HS-5 (cell line): Measurements from ENCODE around the gene UNKL.

ENCODE experiments used
- DNase-seq: peaks from one replicate; pipeline ENCODE4 v3.0.0-alpha.2; 2012; ENCODE audit warnings: low read depth

Gene UNKL

GRCh38 chr16:1431497-1432270 lies 17.2 kb upstream of the UNKL start:
- no peak for DNase-seq

GRCh38 chr16:1430759-1431496 lies 16.4 kb upstream of the UNKL start, which contains the start of gene PERCC1:
Gene PERCC1, plus strand, starts transcription at chr16:1431078. Its CDS starts 1,516 bp downstream, at chr16:1432594.
- DNase-seq = no peak

GRCh38 chr16:1430214-1430758 lies 15.8 kb upstream of the UNKL start:
- DNase-seq = no peak

- no peak for DNase-seq
These were observed 15.1 kb upstream of the UNKL start for GRCh38 chr16:1429631-1430030.

- no peak for DNase-seq
These were observed 14.5 kb upstream of the UNKL start for GRCh38 chr16:1429012-1429411.

- DNase-seq = no peak
These were observed 14.0 kb upstream of the UNKL start for GRCh38 chr16:1428511-1428910.

GRCh38 chr16:1427473-1428461 lies 13.3 kb upstream of the UNKL start:
- no peak for DNase-seq

GRCh38 chr16:1426734-1427471 lies 12.4 kb upstream of the UNKL start:
- DNase-seq = no peak

GRCh38 chr16:1425616-1426370 lies 11.3 kb upstream of the UNKL start:
- DNase-seq = no peak

GRCh38 chr16:1424028-1424427 lies 9.5 kb upstream of the UNKL start:
- DNase-seq = no peak

GRCh38 chr16:1422076-1422475 lies 7.6 kb upstream of the UNKL start:
- DNase-seq = no peak

GRCh38 chr16:1420111-1420539 lies 5.6 kb upstream of the UNKL start:
- no peak for DNase-seq

GRCh38 chr16:1416521-1416941 lies 2.0 kb upstream of the UNKL start:
- no peak for DNase-seq

GRCh38 chr16:1413684-1414531 lies 596 bp downstream of the UNKL start:
- no peak for DNase-seq

GRCh38 chr16:1412847-1413246 lies 1.7 kb downstream of the UNKL start:
- DNase-seq = no peak

GRCh38 chr16:1408171-1408837 lies 6.2 kb downstream of the UNKL start:
- DNase-seq = peak; percentile 35

- DNase-seq = no peak
These were observed 6.8 kb downstream of the UNKL start for GRCh38 chr16:1407753-1408152.

GRCh38 chr16:1403733-1404132 lies 10.8 kb downstream of the UNKL start:
- no peak for DNase-seq

GRCh38 chr16:1403036-1403435 lies 11.5 kb downstream of the UNKL start:
- no peak for DNase-seq
